HG03097 (cell line): ENCODE data around the gene RBM23.
"Not testable (repeated sequence)": the region's sequence is repeated elsewhere in the genome, so short reads cannot be mapped to it uniquely, and the experiment has no call there.

Source experiments
- ATAC-seq: cut with Tn5 transposase; IDR thresholded peaks from one replicate; pipeline ENCODE4 v1.9.1; 2021; ENCODE audit not compliant: unreplicated experiment, low FRiP score

Gene RBM23

GRCh38 chr14:22920697-22921096, 1.7 kb upstream of the RBM23 start:
- no peak for ATAC-seq

GRCh38 chr14:22919601-22919921, 612 bp upstream of the RBM23 start:
- ATAC-seq = no peak

GRCh38 chr14:22915886-22916521, 2.9 kb downstream of the RBM23 start:
- ATAC-seq = no peak

GRCh38 chr14:22914836-22915235, 4.1 kb downstream of the RBM23 start:
- not testable (repeated sequence) for ATAC-seq

- no peak for ATAC-seq
Measured at GRCh38 chr14:22910916-22911315, 8.0 kb downstream of the RBM23 start.

- no peak for ATAC-seq
Measured at GRCh38 chr14:22908601-22909000, 10.3 kb downstream of the RBM23 start.

- ATAC-seq = no peak
Measured at GRCh38 chr14:22907429-22907828, 11.5 kb downstream of the RBM23 start.

- no peak for ATAC-seq
Measured at GRCh38 chr14:22906073-22906472, 12.9 kb downstream of the RBM23 start.

- ATAC-seq = no peak
Measured at GRCh38 chr14:22905627-22906026, 13.3 kb downstream of the RBM23 start.

GRCh38 chr14:22903742-22904087, 15.2 kb downstream of the RBM23 start:
- ATAC-seq = no peak

GRCh38 chr14:22901799-22902198, 17.1 kb downstream of the RBM23 start:
- no peak for ATAC-seq

- ATAC-seq = no peak
Measured at GRCh38 chr14:22900081-22900799, 18.7 kb downstream of the RBM23 start.

- no peak for ATAC-seq
Measured at GRCh38 chr14:22898302-22899090, 20.5 kb downstream of the RBM23 start.

GRCh38 chr14:22897357-22897756, 21.6 kb downstream of the RBM23 start:
- ATAC-seq = no peak

GRCh38 chr14:22896760-22897159, 22.2 kb downstream of the RBM23 start:
- ATAC-seq = no peak

- no peak for ATAC-seq
Measured at GRCh38 chr14:22896356-22896755, 22.6 kb downstream of the RBM23 start.

- ATAC-seq = no peak
Measured at GRCh38 chr14:22895402-22895801, 23.5 kb downstream of the RBM23 start.

- ATAC-seq = no peak
Measured at GRCh38 chr14:22893706-22894105, 25.2 kb downstream of the RBM23 start.

GRCh38 chr14:22892488-22892887, 26.5 kb downstream of the RBM23 start:
- ATAC-seq = no peak

GRCh38 chr14:22890416-22890815, 28.5 kb downstream of the RBM23 start:
- ATAC-seq = no peak

- no peak for ATAC-seq
Measured at GRCh38 chr14:22888662-22889061, 30.3 kb downstream of the RBM23 start.

- no peak for ATAC-seq
Measured at GRCh38 chr14:22887990-22888378, 31.0 kb downstream of the RBM23 start.
